ENCODE data around the gene PCA3. TPM values are rescaled to one million over a fixed set of nuclear protein-coding genes. Genes with fewer than 3 reads are reported as not detected.

The PCA3 gene
- total and polyA plus RNA-seq, 4 donors, result 0.33 to 0.92 (median 0.58) TPM

DNA sequence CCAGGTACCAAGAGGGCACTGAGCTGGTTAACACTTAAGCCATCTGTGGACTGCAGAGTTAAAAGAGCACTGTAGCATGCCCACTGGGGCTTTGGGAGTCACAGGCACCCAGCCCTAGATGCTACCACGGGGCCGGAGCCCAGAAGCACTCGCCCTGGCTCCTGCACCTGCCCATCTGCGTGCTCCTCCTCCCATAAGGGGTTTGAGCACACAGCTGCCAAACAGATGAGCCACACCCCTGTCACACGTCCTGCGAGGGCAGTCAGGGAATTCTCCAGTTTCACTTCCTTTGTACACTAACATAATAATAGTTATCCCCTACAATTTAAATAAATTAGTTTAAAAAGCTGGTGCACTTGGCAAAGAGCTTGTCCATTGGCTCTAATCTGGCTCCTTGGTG lies 4.5 kb upstream of the PCA3 start:
- WGBS, result 48% methylated on average over 6 of the region's 6 CpGs
- TF ChIP-seq, protein P1, sequence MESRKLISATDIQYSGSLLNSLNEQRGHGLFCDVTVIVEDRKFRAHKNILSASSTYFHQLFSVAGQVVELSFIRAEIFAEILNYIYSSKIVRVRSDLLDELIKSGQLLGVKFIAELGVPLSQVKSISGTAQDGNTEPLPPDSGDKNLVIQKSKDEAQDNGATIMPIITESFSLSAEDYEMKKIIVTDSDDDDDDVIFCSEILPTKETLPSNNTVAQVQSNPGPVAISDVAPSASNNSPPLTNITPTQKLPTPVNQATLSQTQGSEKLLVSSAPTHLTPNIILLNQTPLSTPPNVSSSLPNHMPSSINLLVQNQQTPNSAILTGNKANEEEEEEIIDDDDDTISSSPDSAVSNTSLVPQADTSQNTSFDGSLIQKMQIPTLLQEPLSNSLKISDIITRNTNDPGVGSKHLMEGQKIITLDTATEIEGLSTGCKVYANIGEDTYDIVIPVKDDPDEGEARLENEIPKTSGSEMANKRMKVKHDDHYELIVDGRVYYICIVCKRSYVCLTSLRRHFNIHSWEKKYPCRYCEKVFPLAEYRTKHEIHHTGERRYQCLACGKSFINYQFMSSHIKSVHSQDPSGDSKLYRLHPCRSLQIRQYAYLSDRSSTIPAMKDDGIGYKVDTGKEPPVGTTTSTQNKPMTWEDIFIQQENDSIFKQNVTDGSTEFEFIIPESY (IDR thresholded peaks at IDR 0.05), result no peak
- TF ChIP-seq JUND (IDR thresholded peaks at IDR 0.05) (no peak), SP1 (IDR thresholded peaks at IDR 0.05) (no peak), TAF1 (conservative IDR thresholded peaks at IDR 0.05) (no peak), RXRA (IDR thresholded peaks at IDR 0.05) (no peak), GABPA (IDR thresholded peaks at IDR 0.05 in 1 of 2, conservative IDR thresholded peaks at IDR 0.05 in 1 of 2) (no peak), FOXA2 (IDR thresholded peaks at IDR 0.05) (no peak), YY1 (IDR thresholded peaks at IDR 0.05) (no peak), EGR1 (IDR thresholded peaks at IDR 0.05; ENCODE audit: low read depth in 2 of 2) (no peak), HNF4G (IDR thresholded peaks at IDR 0.05) (no peak), HNF4A (conservative IDR thresholded peaks at IDR 0.05) (no peak), REST (IDR thresholded peaks at IDR 0.05) (no peak), NR2F2 (IDR thresholded peaks at IDR 0.05) (no peak), RAD21 (IDR thresholded peaks at IDR 0.05) (no peak)
- TF ChIP-seq, protein P2, sequence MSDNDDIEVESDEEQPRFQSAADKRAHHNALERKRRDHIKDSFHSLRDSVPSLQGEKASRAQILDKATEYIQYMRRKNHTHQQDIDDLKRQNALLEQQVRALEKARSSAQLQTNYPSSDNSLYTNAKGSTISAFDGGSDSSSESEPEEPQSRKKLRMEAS (IDR thresholded peaks at IDR 0.05), result no peak
- TF ChIP-seq, protein P3, sequence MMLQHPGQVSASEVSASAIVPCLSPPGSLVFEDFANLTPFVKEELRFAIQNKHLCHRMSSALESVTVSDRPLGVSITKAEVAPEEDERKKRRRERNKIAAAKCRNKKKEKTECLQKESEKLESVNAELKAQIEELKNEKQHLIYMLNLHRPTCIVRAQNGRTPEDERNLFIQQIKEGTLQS (IDR thresholded peaks at IDR 0.05), result no peak
- no peaks in the 10 kb centered on the region for H3K9me3 ChIP-seq (ENCODE audit: control insufficient read depth in 4 of 4, low read length in 3 of 4)
- no peak overlapping the region for H3K9ac ChIP-seq (ENCODE audit: low read depth in 1 of 2, low read length in 2 of 2)
- H3K27me3 ChIP-seq (ENCODE audit: control insufficient read depth in 4 of 4, insufficient read depth in 4 of 4, low read length in 3 of 4), result no peaks in the 10 kb centered on the region
- no peaks in the 10 kb centered on the region for H3K36me3 ChIP-seq (ENCODE audit: control insufficient read depth in 4 of 4, insufficient read depth in 3 of 4, low read depth in 1 of 4, low read length in 3 of 4)
- no peak overlapping the region for H3K4me3 ChIP-seq (ENCODE audit: low read depth in 1 of 3, low read length in 3 of 3)
- H3K27ac ChIP-seq (ENCODE audit: low read depth in 1 of 2, low read length in 2 of 2), result no peak overlapping the region
- DNase-seq (ENCODE audit: low spot score), result no peak
- H3K4me1 ChIP-seq (ENCODE audit: control insufficient read depth in 4 of 4, insufficient read depth in 4 of 4, low read length in 3 of 4), result no peaks in the 10 kb centered on the region

GRCh38 chr9:76761448-76761847 lies 2.8 kb upstream of the PCA3 start:
- TF ChIP-seq RAD21 (IDR thresholded peaks at IDR 0.05) (peak; percentile 30 to 44), FOXA2 (IDR thresholded peaks at IDR 0.05) (no peak), CTCF (IDR thresholded peaks at IDR 0.05; ENCODE audit: low read depth, low read length, missing input control) (peak; percentile 24), HNF4A (conservative IDR thresholded peaks at IDR 0.05) (no peak), FOXA1 (IDR thresholded peaks at IDR 0.05) (no peak), YY1 (IDR thresholded peaks at IDR 0.05) (no peak)

More at GRCh38 chr9:76761448-76761847, 2.8 kb upstream of the PCA3 start:
- H3K9me3 ChIP-seq (ENCODE audit: control insufficient read depth in 4 of 4, low read length in 3 of 4), result no peaks in the 10 kb centered on the region
- WGBS, result 11% methylated on average over 1 of the region's 1 CpG
- H3K4me1 ChIP-seq (ENCODE audit: control insufficient read depth in 4 of 4, insufficient read depth in 4 of 4, low read length in 3 of 4), result no peaks in the 10 kb centered on the region
- no peaks in the 10 kb centered on the region for H3K36me3 ChIP-seq (ENCODE audit: control insufficient read depth in 4 of 4, insufficient read depth in 3 of 4, low read depth in 1 of 4, low read length in 3 of 4)
- no peak overlapping the region for H3K27ac ChIP-seq (ENCODE audit: low read depth in 1 of 2, low read length in 2 of 2)
- no peak for DNase-seq (ENCODE audit: low spot score)
- H3K27me3 ChIP-seq (ENCODE audit: control insufficient read depth in 4 of 4, insufficient read depth in 4 of 4, low read length in 3 of 4), result no peaks in the 10 kb centered on the region
- H3K4me3 ChIP-seq (ENCODE audit: low read depth in 1 of 3, low read length in 3 of 3), result no peak overlapping the region
- H3K9ac ChIP-seq (ENCODE audit: low read depth in 1 of 2, low read length in 2 of 2), result no peak overlapping the region

Measured in liver (tissue), 9 donors.